Spinal cord (tissue), 10 donors: ENCODE measurements around the gene PLCB1. TPM values are rescaled to one million over a fixed set of nuclear protein-coding genes. Genes with fewer than 3 reads are reported as not detected.

Experiments used
- DNase-seq, 6 donors: peaks; one replicate each; pipeline versions ENCODE4 v3.0.0 to v3.0.0-alpha.2; 2013 to 2015; ENCODE audit warnings: low spot score in 6 of 6, low read depth in 4 of 6
- H3K27ac ChIP-seq: one replicate; pipeline ENCODE4 v1.5.1; 2013; ENCODE audit warnings: low read depth, low read length, control low read depth
- H3K27me3 ChIP-seq: one replicate; pipeline ENCODE4 v1.6.1; 2013; ENCODE audit warnings: low read length; ENCODE audit not compliant: control insufficient read depth, insufficient read depth
- H3K36me3 ChIP-seq: one replicate; pipeline ENCODE4 v1.6.1; 2013; ENCODE audit warnings: low read length; ENCODE audit not compliant: control insufficient read depth, insufficient read depth
- H3K4me1 ChIP-seq: one replicate; pipeline ENCODE4 v1.6.1; 2013; ENCODE audit warnings: low read length; ENCODE audit not compliant: control insufficient read depth, insufficient read depth
- H3K4me3 ChIP-seq: one replicate; pipeline ENCODE4 v1.5.1; 2013; ENCODE audit warnings: low read depth, low read length, control low read depth
- H3K9me3 ChIP-seq: one replicate; pipeline ENCODE4 v1.6.1; 2013; ENCODE audit warnings: low read length; ENCODE audit not compliant: control insufficient read depth, insufficient read depth
- WGBS: methylation state at CpG from one replicate; pipeline ENCODE4 v1.1.5; 2013; ENCODE audit warnings: missing lambda C conversion rate; ENCODE audit not compliant: insufficient coverage; 5-methylcytosine and 5-hydroxymethylcytosine counted together
- polyA plus RNA-seq, 2 donors: library from polyadenylated mRNA; unstranded; fragments of 120-200 nt; gene quantifications; one replicate each; pipeline ENCODE4 v1.2.1, GENCODE V29; 2013; ENCODE audit not compliant: insufficient read length in 2 of 2
- total RNA-seq, 2 donors: library from RNA; depleted of rRNA in 1 of 2; stranded (reverse); fragments of 120-200 nt in 1 of 2; fragments of >200 nt in 1 of 2; gene quantifications; one replicate each; pipeline versions ENCODE4 v1.2.3 to v1.2.4, GENCODE V29; 2013 to 2014
- donor health status: healthy.

Gene PLCB1
- total and polyA plus RNA-seq, 4 donors = 42.9 to 111 (median 88.2) TPM

GRCh38 chr20:8390037-8390433 is 258.0 kb downstream of the PLCB1 start:
- H3K4me1 ChIP-seq = no peaks in the 10 kb centered on the region
- WGBS = 48% methylated on average over 2 of the region's 5 CpGs
- no peak overlapping the region for H3K4me3 ChIP-seq
- H3K27ac ChIP-seq = peak overlapping the region; percentile 25
- H3K27me3 ChIP-seq = no peaks in the 10 kb centered on the region
- no peaks in the 10 kb centered on the region for H3K9me3 ChIP-seq
- DNase-seq = peak in 2 of 6 donors; percentile 44 to 62
- H3K36me3 ChIP-seq = no peaks in the 10 kb centered on the region

- Histone ChIP-seq H3K27ac (peak overlapping the region; percentile 25), H3K4me3 (no peak overlapping the region), H3K36me3 (no peaks in the 10 kb centered on the region), H3K9me3 (no peaks in the 10 kb centered on the region), H3K27me3 (no peaks in the 10 kb centered on the region), H3K4me1 (no peaks in the 10 kb centered on the region)
- DNase-seq = no peak
These were observed 258.4 kb downstream of the PLCB1 start for GRCh38 chr20:8390500-8390899.

- H3K4me3 ChIP-seq = no peak overlapping the region
- H3K27me3 ChIP-seq = no peaks in the 10 kb centered on the region
- WGBS = 94% methylated on average over 2 of the region's 3 CpGs
- no peak for DNase-seq
- no peaks in the 10 kb centered on the region for H3K9me3 ChIP-seq
- no peak overlapping the region for H3K27ac ChIP-seq
- no peaks in the 10 kb centered on the region for H3K4me1 ChIP-seq
- no peaks in the 10 kb centered on the region for H3K36me3 ChIP-seq
These were observed 261.3 kb downstream of the PLCB1 start for GRCh38 chr20:8393381-8393780.

- no peak for DNase-seq
- Histone ChIP-seq H3K27ac (no peak overlapping the region), H3K4me3 (no peak overlapping the region), H3K27me3 (no peaks in the 10 kb centered on the region), H3K36me3 (no peaks in the 10 kb centered on the region), H3K4me1 (no peaks in the 10 kb centered on the region), H3K9me3 (no peaks in the 10 kb centered on the region)
- no CpG with 5 or more reads among the region's 2 CpGs for WGBS
These were observed 262.4 kb downstream of the PLCB1 start for GRCh38 chr20:8394308-8394945.

- Histone ChIP-seq H3K36me3 (no peaks in the 10 kb centered on the region), H3K4me1 (no peaks in the 10 kb centered on the region), H3K27me3 (no peaks in the 10 kb centered on the region), H3K4me3 (no peak overlapping the region), H3K27ac (no peak overlapping the region), H3K9me3 (no peaks in the 10 kb centered on the region)
- no CpG with 5 or more reads among the region's 2 CpGs for WGBS
- no peak for DNase-seq
These were observed 263.9 kb downstream of the PLCB1 start for GRCh38 chr20:8395956-8396355.

- no peaks in the 10 kb centered on the region for H3K27me3 ChIP-seq
- no CpG with 5 or more reads among the region's 6 CpGs for WGBS
- H3K27ac ChIP-seq = no peak overlapping the region
- H3K4me3 ChIP-seq = no peak overlapping the region
- no peaks in the 10 kb centered on the region for H3K36me3 ChIP-seq
- no peaks in the 10 kb centered on the region for H3K4me1 ChIP-seq
- H3K9me3 ChIP-seq = no peaks in the 10 kb centered on the region
- DNase-seq = no peak
These were observed 266.4 kb downstream of the PLCB1 start for GRCh38 chr20:8398263-8399051.

- Histone ChIP-seq H3K9me3 (no peaks in the 10 kb centered on the region), H3K4me3 (no peak overlapping the region), H3K27ac (no peak overlapping the region), H3K4me1 (no peaks in the 10 kb centered on the region), H3K36me3 (no peaks in the 10 kb centered on the region), H3K27me3 (no peaks in the 10 kb centered on the region)
- DNase-seq = no peak
These were observed 267.9 kb downstream of the PLCB1 start for GRCh38 chr20:8399947-8400346.

GRCh38 chr20:8400486-8400885 is 268.4 kb downstream of the PLCB1 start:
- Histone ChIP-seq H3K27ac (no peak overlapping the region), H3K4me3 (no peak overlapping the region), H3K4me1 (no peaks in the 10 kb centered on the region), H3K36me3 (no peaks in the 10 kb centered on the region), H3K27me3 (no peaks in the 10 kb centered on the region), H3K9me3 (no peaks in the 10 kb centered on the region)
- no CpG with 5 or more reads among the region's 3 CpGs for WGBS
- DNase-seq = no peak

- no peaks in the 10 kb centered on the region for H3K4me1 ChIP-seq
- no peaks in the 10 kb centered on the region for H3K27me3 ChIP-seq
- H3K27ac ChIP-seq = no peak overlapping the region
- DNase-seq = no peak
- H3K9me3 ChIP-seq = no peaks in the 10 kb centered on the region
- no peaks in the 10 kb centered on the region for H3K36me3 ChIP-seq
- H3K4me3 ChIP-seq = no peak overlapping the region
These were observed 269.5 kb downstream of the PLCB1 start for GRCh38 chr20:8401556-8401955.

- H3K36me3 ChIP-seq = no peaks in the 10 kb centered on the region
- no peaks in the 10 kb centered on the region for H3K27me3 ChIP-seq
- H3K4me3 ChIP-seq = no peak overlapping the region
- DNase-seq = no peak
- no peaks in the 10 kb centered on the region for H3K9me3 ChIP-seq
- whole genome bisulfite sequencing = no CpG with 5 or more reads among the region's 1 CpG
- no peaks in the 10 kb centered on the region for H3K4me1 ChIP-seq
- no peak overlapping the region for H3K27ac ChIP-seq
These were observed 270.7 kb downstream of the PLCB1 start for GRCh38 chr20:8402798-8403197.
